DMS153 treated with DMSO at 0.1 percent for 48 hours (cell line): Measurements from ENCODE around the gene ADCY1.

Experiments
- DNase-seq: peaks from one replicate; lab custom pipeline; 2025; ENCODE audit not compliant: unreplicated experiment; lab: John Stamatoyannopoulos, UW

ADCY1 gene

GRCh38 chr7:45623157-45623556, 49.0 kb downstream of the ADCY1 start:
- no peak for DNase-seq

DNA sequence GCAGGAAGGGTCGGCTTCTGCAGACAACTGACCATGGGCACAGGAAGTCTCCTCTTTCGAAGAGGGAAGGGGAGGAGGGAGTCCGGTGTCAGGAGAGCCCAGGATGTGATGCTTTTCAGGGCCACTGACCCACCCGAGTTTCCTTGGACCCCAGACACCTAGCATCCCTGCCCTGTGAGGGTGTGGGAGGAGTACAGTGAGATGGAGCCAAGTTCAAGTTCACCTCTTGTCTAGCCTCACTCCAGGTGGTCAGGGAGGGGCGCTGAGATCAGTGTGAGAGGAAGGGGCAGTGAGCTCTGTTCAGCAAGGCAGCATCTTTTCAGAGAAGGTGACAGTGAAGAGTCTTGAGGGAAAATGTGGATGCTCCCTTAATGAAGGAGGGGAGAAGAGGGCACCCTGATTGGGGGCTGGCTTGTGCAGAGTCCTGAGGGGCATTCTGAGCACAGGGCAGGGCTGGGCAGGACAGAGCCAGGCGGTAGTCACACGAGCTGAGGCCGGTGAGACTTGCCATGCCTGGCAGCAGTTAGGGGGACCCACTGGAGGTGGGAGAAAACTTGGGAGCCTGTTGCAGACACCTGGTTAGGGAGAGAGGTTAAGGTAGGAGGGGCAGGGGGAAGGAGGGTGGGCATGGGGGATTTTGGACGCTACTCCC, 49.7 kb downstream of the ADCY1 start:
- no peak for DNase-seq

DNA sequence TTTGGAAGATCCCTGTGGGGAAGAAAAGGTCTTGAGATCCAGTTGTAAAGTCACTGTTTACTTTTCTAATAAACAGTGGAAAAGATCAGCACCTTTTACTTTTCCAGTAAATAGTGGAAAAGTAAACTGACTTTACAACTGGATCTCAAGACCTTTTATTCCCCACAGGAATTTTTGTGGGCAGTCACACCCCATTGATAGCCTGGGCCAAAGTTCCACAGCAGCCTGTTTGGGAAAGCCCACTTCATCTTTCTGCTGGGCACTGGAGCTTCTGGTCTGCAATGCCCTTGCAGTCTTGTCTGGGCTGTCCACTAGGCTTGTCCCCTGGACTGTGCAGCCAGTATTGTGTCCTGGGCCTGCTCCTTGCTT, 50.2 kb downstream of the ADCY1 start:
- DNase-seq = no peak

GRCh38 chr7:45625067-45625466, 50.9 kb downstream of the ADCY1 start:
- DNase-seq = no peak

- no peak for DNase-seq
Measured at GRCh38 chr7:45625714-45626440, 51.7 kb downstream of the ADCY1 start.

- DNase-seq = no peak
Measured at GRCh38 chr7:45626441-45627430, 52.6 kb downstream of the ADCY1 start.

DNA sequence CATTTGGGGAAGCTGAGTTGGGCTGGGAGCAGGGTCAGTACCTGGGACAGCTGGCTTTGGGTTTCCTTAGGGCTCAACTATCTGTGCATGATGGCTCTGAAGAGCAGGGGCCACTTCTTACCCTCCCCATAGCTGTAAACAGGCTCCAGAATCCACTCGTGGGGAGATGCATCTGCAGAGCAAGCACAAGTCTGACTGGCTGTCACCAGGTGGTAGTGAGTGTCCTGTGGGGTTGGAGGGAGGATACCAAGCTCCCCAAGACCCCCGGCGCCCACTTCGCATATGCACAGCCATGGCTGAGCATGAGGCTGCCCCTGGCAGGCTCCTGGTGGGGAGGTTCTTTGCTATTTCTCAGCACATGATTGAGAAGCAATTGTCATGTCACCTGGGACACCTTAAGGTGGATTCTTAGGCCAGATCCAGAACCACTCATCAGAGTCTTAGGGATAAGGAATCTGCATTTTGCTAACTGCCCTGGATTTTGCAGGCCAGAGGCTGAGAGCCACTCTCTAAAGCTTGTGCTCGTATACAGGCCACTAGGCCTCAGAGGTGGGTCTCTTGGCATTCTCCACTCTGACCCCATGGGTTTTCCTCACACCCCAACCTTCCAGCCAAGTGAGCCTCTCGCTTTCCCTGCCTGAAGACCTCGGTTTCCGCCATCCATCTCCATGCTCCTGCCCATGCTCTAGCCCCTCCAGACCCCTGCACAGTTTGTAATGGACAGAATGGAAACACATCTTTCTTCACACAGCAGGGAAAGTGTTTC, 53.7 kb downstream of the ADCY1 start:
- no peak for DNase-seq

- DNase-seq = no peak
Measured at GRCh38 chr7:45631569-45631968, 57.4 kb downstream of the ADCY1 start.

DNA sequence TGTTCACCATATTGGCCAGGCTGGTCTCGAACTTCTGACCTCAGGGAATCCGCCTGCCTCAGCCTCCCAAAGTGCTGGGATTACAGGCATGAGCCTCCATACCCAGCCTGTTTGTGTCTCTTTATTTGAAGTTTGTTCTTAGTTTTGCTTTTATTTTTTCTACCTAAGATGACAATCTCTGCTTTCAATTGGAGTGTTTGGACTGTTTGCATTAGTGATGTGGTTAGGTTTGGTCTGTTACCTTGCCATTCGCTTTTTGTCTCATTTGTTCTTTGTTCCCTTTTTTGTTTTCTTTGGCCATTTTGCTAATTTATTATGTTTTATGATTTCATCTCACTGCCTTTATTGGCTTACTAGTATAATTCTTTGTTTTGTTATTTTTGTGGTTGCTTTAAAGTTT, 62.6 kb downstream of the ADCY1 start:
- DNase-seq = no peak

DNA sequence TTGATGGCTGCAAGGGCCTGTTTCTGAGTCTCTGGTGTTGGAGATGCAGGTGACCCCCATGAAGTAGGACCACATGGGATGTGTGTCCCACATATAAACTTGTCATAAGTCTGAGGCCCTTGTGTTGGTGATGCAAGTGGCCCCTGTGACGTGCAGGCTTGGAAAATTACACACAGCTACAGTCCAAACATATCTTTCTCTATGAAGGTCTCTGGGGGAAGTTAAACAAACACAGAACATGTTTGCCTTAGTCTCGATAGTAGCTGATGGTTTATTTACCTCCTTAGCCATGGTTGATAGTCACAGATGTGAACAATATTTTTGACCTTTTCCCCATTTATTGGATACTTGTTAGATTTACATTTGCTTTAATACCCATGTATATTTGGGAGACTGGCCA, 64.7 kb downstream of the ADCY1 start:
- peak; percentile 59 for DNase-seq

GRCh38 chr7:45642044-45642443, 67.9 kb downstream of the ADCY1 start:
- no peak for DNase-seq

DNA sequence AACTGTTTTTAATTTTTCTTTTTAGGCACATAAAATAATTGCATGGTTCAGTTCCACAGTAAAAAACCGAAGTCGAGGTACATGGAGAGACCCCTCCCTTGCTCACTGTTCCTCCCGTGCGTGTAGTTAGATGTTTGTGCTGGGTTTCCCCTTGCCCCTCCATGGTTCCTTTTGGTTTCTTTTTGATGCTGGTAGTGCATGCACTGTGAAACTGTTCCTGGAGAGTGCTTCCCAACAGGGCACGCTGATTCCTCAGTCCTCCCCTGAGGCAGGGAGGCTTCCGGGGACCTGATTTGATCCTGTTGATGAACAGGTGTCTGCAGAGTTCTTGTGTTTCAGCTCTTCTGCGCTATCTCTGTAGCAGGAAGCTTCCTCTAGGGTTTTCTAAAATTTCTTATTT, 69.5 kb downstream of the ADCY1 start:
- no peak for DNase-seq

- no peak for DNase-seq
Measured at GRCh38 chr7:45644237-45644636, 70.1 kb downstream of the ADCY1 start.

DNA sequence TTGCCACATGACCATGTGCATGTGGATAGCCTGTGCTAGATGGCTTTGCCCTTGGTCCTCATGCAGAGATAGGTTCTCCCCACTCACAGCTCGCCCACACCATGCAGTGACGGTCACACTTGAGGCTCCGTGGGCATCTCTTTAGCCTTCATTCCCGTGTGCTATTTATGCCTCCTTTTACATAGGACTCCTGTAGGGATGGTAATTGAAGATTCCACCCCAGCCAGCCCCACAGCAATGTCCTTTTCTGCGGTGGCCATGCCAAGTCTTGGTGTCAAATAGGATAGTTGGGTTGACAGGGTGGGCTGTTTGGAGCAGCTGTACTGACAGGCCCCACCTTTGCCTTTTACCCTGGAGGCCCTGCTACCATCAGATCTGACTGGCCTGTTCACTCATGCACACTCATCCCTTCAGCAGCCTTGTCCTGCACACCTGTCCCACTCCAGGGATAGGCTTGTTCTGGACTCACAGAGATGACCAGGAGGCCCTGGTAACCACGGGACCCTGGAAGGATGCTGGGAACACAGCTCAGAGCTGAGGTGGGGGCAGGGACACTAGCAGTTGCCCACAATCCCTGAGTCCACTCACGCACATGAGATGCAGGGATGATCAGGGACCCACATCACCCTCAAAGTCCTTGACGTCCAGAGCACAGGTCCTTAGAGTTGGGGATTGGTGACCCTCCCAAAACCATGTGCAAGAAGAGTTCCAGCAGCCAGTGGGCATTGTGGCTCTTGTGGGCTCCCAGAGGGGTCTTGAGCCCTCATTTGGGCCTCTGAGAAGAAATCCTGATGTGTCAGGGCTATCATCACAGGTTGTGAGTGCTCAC, 71.2 kb downstream of the ADCY1 start:
- no peak for DNase-seq

GRCh38 chr7:45646207-45646821, 72.1 kb downstream of the ADCY1 start:
- no peak for DNase-seq

- DNase-seq = no peak
Measured at GRCh38 chr7:45646996-45647825, 73.0 kb downstream of the ADCY1 start.

- DNase-seq = no peak
Measured at GRCh38 chr7:45647967-45648670, 74.0 kb downstream of the ADCY1 start.

DNA sequence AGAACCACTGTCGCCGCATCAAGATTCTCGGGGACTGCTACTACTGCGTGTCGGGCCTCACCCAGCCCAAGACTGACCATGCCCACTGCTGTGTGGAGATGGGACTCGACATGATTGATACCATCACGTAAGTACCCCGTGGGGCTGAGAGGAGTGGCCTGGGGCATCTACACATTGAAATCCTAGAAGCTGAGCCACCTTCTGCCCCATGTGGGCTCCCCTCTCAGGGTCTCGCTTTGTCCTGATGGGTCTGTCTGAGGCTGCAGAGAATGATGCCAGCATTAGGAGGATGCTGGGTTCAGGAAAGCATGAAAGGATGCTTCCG, 74.5 kb downstream of the ADCY1 start:
- DNase-seq = no peak
